Activated CD8-positive, alpha-beta memory T cell treated with anti-CD3 and anti-CD28 coated beads for 1 hour (primary cell): ENCODE data around the gene GRID1.

Source experiments
- DNase-seq, 2 donors: peaks; one replicate each; pipeline ENCODE4 v3.0.0-alpha.2; 2020; ENCODE audit warnings: low read depth in 1 of 2; ENCODE audit errors: extremely low read depth in 1 of 2

The GRID1 gene

GRCh38 chr10:85600026-85600743, 766.4 kb downstream of the GRID1 start:
- DNase-seq: no peak

GRCh38 chr10:85599081-85599480, 767.5 kb downstream of the GRID1 start:
- DNase-seq: no peak

GRCh38 chr10:85598646-85599045, 767.9 kb downstream of the GRID1 start:
- DNase-seq: no peak

- DNase-seq: no peak
Observed at GRCh38 chr10:85597006-85597405, 769.6 kb downstream of the GRID1 start.

- no peak for DNase-seq
Observed at GRCh38 chr10:85596389-85596788, 770.2 kb downstream of the GRID1 start.

- no peak for DNase-seq
Observed at GRCh38 chr10:85594239-85594638, 772.4 kb downstream of the GRID1 start.

GRCh38 chr10:85593226-85593772, 773.3 kb downstream of the GRID1 start:
- DNase-seq: no peak

- DNase-seq: no peak
Observed at GRCh38 chr10:85581371-85581770, 785.2 kb downstream of the GRID1 start.

- DNase-seq: no peak
Observed at GRCh38 chr10:85580585-85580984, 786.0 kb downstream of the GRID1 start.

- no peak for DNase-seq
Observed at GRCh38 chr10:85578860-85579259, 787.7 kb downstream of the GRID1 start.

- DNase-seq: no peak
Observed at GRCh38 chr10:85575441-85575840, 791.2 kb downstream of the GRID1 start.

- no peak for DNase-seq
Observed at GRCh38 chr10:85570871-85571270, 795.7 kb downstream of the GRID1 start.

- no peak for DNase-seq
Observed at GRCh38 chr10:85565381-85565780, 801.2 kb downstream of the GRID1 start.

- no peak for DNase-seq
Observed at GRCh38 chr10:85558533-85558932, 808.1 kb downstream of the GRID1 start.

- no peak for DNase-seq
Observed at GRCh38 chr10:85557706-85558105, 808.9 kb downstream of the GRID1 start.

GRCh38 chr10:85557077-85557476, 809.5 kb downstream of the GRID1 start:
- no peak for DNase-seq
